CD14-positive monocyte (primary cell): ENCODE data around the gene FGD6. TPM values are rescaled to one million over a fixed set of nuclear protein-coding genes. Genes with fewer than 3 reads are reported as not detected.

ENCODE experiments used
- DNase-seq, 3 donors: peaks; one replicate each; pipeline ENCODE4 v3.0.0-alpha.2; 2011 to 2022
- H2AFZ ChIP-seq: 2 replicates; pipeline ENCODE4 v1.6.0; 2012; ENCODE audit warnings: mild to moderate bottlenecking, low read depth, low read length, inconsistent platforms; ENCODE audit not compliant: insufficient read depth, poor library complexity, severe bottlenecking
- H3K27ac ChIP-seq, 2 donors: 1 replicate in 1 of 2; 2 replicates in 1 of 2; pipeline ENCODE4 v1.5.1; 2012 to 2013; ENCODE audit warnings: low read length in 2 of 2, control low read depth in 1 of 2, inconsistent platforms in 1 of 2, low read depth in 1 of 2, mild to moderate bottlenecking in 1 of 2
- H3K27me3 ChIP-seq, 2 donors: one replicate each; pipeline versions ENCODE4 v1.6.0 to v1.6.1; 2011 to 2013; ENCODE audit warnings: low read length in 2 of 2; ENCODE audit not compliant: control insufficient read depth in 2 of 2, insufficient read depth in 2 of 2
- H3K36me3 ChIP-seq, 2 donors: replicated peaks in 1 of 2; 1 replicate in 1 of 2; 2 replicates in 1 of 2; pipeline versions ENCODE4 v1.5.1 to v1.6.1; 2012 to 2013; ENCODE audit warnings: low read length in 2 of 2, control low read depth in 1 of 2, inconsistent platforms in 1 of 2, mild to moderate bottlenecking in 1 of 2; ENCODE audit not compliant: insufficient read depth in 2 of 2, control insufficient read depth in 1 of 2
- H3K4me1 ChIP-seq, 2 donors: 1 replicate in 1 of 2; 2 replicates in 1 of 2; pipeline versions ENCODE4 v1.5.1 to v1.6.1; 2012 to 2013; ENCODE audit warnings: low read length in 2 of 2, control low read depth in 1 of 2, inconsistent platforms in 1 of 2, mild to moderate bottlenecking in 1 of 2, moderate library complexity in 1 of 2; ENCODE audit not compliant: insufficient read depth in 2 of 2, control insufficient read depth in 1 of 2
- H3K4me2 ChIP-seq: replicated peaks from 2 replicates; pipeline ENCODE3; 2012; ENCODE audit warnings: low read length, moderate library complexity, mild to moderate bottlenecking; ENCODE audit not compliant: poor library complexity, severe bottlenecking; ENCODE audit errors: extremely low read depth
- H3K4me3 ChIP-seq, 3 experiments: fragments of 200-600 bp in 1 of 3; sonication (generic) in 1 of 3; replicated peaks in 1 of 3; 1 replicate in 2 of 3; 2 replicates in 1 of 3; pipeline ENCODE4 v1.5.1; 2011 to 2013; ENCODE audit warnings: low read length in 3 of 3, mild to moderate bottlenecking in 3 of 3, control low read depth in 2 of 3, low read depth in 2 of 3, inconsistent platforms in 1 of 3, moderate library complexity in 1 of 3
- H3K79me2 ChIP-seq: 2 replicates; pipeline ENCODE4 v1.6.0; 2012; ENCODE audit warnings: mild to moderate bottlenecking, control low read depth, inconsistent platforms, low read length, moderate library complexity; ENCODE audit not compliant: insufficient read depth
- H3K9ac ChIP-seq: 2 replicates; pipeline ENCODE4 v1.6.0; 2017; ENCODE audit warnings: low read length, mild to moderate bottlenecking; ENCODE audit not compliant: insufficient read depth, poor library complexity, severe bottlenecking
- H3K9me3 ChIP-seq, 2 donors: replicated peaks in 1 of 2; 1 replicate in 1 of 2; 2 replicates in 1 of 2; pipeline versions ENCODE4 v1.5.1 to v1.6.1; 2012 to 2013; ENCODE audit warnings: low read length in 2 of 2, control low read depth in 1 of 2; ENCODE audit not compliant: control insufficient read depth in 1 of 2, insufficient read depth in 1 of 2
- H4K20me1 ChIP-seq: 2 replicates; pipeline ENCODE4 v1.6.0; 2012; ENCODE audit warnings: mild to moderate bottlenecking, low read length, control low read depth, moderate library complexity; ENCODE audit not compliant: insufficient read depth
- H3K27ac Mint-ChIP-seq, 7 donors: one replicate each; pipeline ENCODE4 v1.8.0; 2020; ENCODE audit warnings: mild to moderate bottlenecking in 7 of 7, mixed read lengths in 7 of 7, moderate library complexity in 6 of 7, inconsistent platforms in 2 of 7
- H3K27me3 Mint-ChIP-seq, 3 donors: one replicate each; pipeline ENCODE4 v1.8.0; 2021 to 2022; ENCODE audit warnings: low read depth in 3 of 3, mild to moderate bottlenecking in 3 of 3, mixed read lengths in 3 of 3, moderate library complexity in 3 of 3, inconsistent platforms in 1 of 3
- H3K36me3 Mint-ChIP-seq, 2 donors: one replicate each; pipeline ENCODE4 v1.8.0; 2020; ENCODE audit warnings: mixed read lengths in 2 of 2, inconsistent platforms in 1 of 2, mild to moderate bottlenecking in 1 of 2
- H3K4me1 Mint-ChIP-seq: one replicate; pipeline ENCODE4 v1.8.0; 2020; ENCODE audit warnings: mild to moderate bottlenecking, mixed read lengths
- H3K4me3 Mint-ChIP-seq, 2 donors: one replicate each; pipeline ENCODE4 v1.8.0; 2020; ENCODE audit warnings: mild to moderate bottlenecking in 2 of 2, mixed read lengths in 2 of 2, moderate library complexity in 1 of 2
- H3K9me3 Mint-ChIP-seq, 7 donors: one replicate each; pipeline ENCODE4 v1.8.0; 2020 to 2022; ENCODE audit warnings: mixed read lengths in 7 of 7, mild to moderate bottlenecking in 6 of 7, moderate library complexity in 6 of 7, inconsistent platforms in 2 of 7
- CTCF ChIP-seq: fragments of 200-600 bp; IDR thresholded peaks from one replicate; pipeline ENCODE4 v1.8.0; 2022; ENCODE audit warnings: antibody characterized with exemption, mild to moderate bottlenecking
- WGBS: methylation state at CpG from one replicate; pipeline ENCODE4 v1.1.5; 2013; ENCODE audit warnings: missing lambda C conversion rate; ENCODE audit not compliant: insufficient coverage; 5-methylcytosine and 5-hydroxymethylcytosine counted together
- intact Hi-C, 2 donors: fragments of 100-400 bp; cut with micrococcal nuclease; formaldehyde crosslinking; loops; one replicate each; pipeline versions ENCODE4 v1.15.0 to v1.15.1; 2023
- polyA plus RNA-seq, 3 donors: library from polyadenylated mRNA; depleted of rRNA in 1 of 3; unstranded in 2 of 3; stranded (reverse) in 1 of 3; fragments of 300-500 nt in 2 of 3; fragments of >200 nt in 1 of 3; fragmentation: Illumina TruSeq in 2 of 3; gene quantifications; 1 replicate in 2 of 3; 2 replicates in 1 of 3; pipeline ENCODE4 v1.2.3, GENCODE V29; 2012 to 2021

FGD6 gene
- polyA plus RNA-seq, 3 donors, result 4.0 to 8.1 (median 5.3) TPM

- Mint-ChIP-seq H3K4me3 (no peak overlapping the region), H3K27ac (no peak overlapping the region), H3K27me3 (no peaks in the 10 kb centered on the region), H3K9me3 (no peaks in the 10 kb centered on the region), H3K4me1 (peaks cover 25% of the 10 kb centered on the region), H3K36me3 (peaks cover 55 to 81% of the 10 kb centered on the region in 2 donors)
- no peaks in the 10 kb centered on the region for H4K20me1 ChIP-seq
- no peak for DNase-seq
- no peak overlapping the region for H3K27ac ChIP-seq
- peaks cover 40 to 70% of the 10 kb centered on the region in 2 donors for H3K36me3 ChIP-seq
- H3K4me3 ChIP-seq, result no peak overlapping the region
- intact Hi-C loops, result no loop called here
- no peak overlapping the region for H3K4me2 ChIP-seq
- no CpG with 5 or more reads among the region's 1 CpG for WGBS
- no peak for TF ChIP-seq CTCF
- H3K9me3 ChIP-seq, result no peaks in the 10 kb centered on the region
- no peaks in the 10 kb centered on the region for H3K27me3 ChIP-seq
- peaks cover 11 to 20% of the 10 kb centered on the region in 2 donors for H3K4me1 ChIP-seq
- no peak overlapping the region for H3K9ac ChIP-seq
- no peaks in the 10 kb centered on the region for H3K79me2 ChIP-seq
- H2AFZ ChIP-seq, result no peak overlapping the region
Measured at GRCh38 chr12:95089462-95089861, 127.8 kb downstream of the FGD6 start.

- Histone ChIP-seq H3K27ac (no peak overlapping the region), H3K4me1 (peaks cover 11 to 21% of the 10 kb centered on the region in 2 donors), H3K4me3 (no peak overlapping the region), H3K27me3 (no peaks in the 10 kb centered on the region), H4K20me1 (no peaks in the 10 kb centered on the region), H3K4me2 (no peak overlapping the region), H2AFZ (no peak overlapping the region), H3K79me2 (no peaks in the 10 kb centered on the region), H3K9me3 (no peaks in the 10 kb centered on the region), H3K9ac (no peak overlapping the region), H3K36me3 (peaks cover 50 to 73% of the 10 kb centered on the region in 2 donors)
- Mint-ChIP-seq H3K9me3 (no peaks in the 10 kb centered on the region), H3K27me3 (no peaks in the 10 kb centered on the region), H3K4me3 (no peak overlapping the region), H3K27ac (peak overlapping the region in 1 of 7 donors; percentile 15), H3K36me3 (peaks cover 61 to 81% of the 10 kb centered on the region in 2 donors), H3K4me1 (peaks cover 30% of the 10 kb centered on the region)
- intact Hi-C loops, result no loop called here
- no peak for DNase-seq
- TF ChIP-seq CTCF, result no peak
- WGBS, result 80% methylated on average over 2 of the region's 3 CpGs
Measured at GRCh38 chr12:95088379-95088778, 128.9 kb downstream of the FGD6 start.
